NT2/D1 (cell line): ENCODE data around the gene ITGA4.

Experiments used
- SUZ12 ChIP-seq: IDR thresholded peaks from 2 replicates; pipeline ENCODE4 v1.6.1; 2011; ENCODE audit not compliant: insufficient read length, insufficient read depth; ENCODE audit errors: extremely low read depth
- YY1 ChIP-seq: IDR thresholded peaks from 2 replicates; pipeline ENCODE4 v1.6.1; 2011; ENCODE audit not compliant: insufficient read length, insufficient read depth
- ZNF274 ChIP-seq: IDR thresholded peaks from 2 replicates; pipeline ENCODE4 v1.6.1; 2011; ENCODE audit warnings: mild to moderate bottlenecking, low read depth, low read length

DNA sequence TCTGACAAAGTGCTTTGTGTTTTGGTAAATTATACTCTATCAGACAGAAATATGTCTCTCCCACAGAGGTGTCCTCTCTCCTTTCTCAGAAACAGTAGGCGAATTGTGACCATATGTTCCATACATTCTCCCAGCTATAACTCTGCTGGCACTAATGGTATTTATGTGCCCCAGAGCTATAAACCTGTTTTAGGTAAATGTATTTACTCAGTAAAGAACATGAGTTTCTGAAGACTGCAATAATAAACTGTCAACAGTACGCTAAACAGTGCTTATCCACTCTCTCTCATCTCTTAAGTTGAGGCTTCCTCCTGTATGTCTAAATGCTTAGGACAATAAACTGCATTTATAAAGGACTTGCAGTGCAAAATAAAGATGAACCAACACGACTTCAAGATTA lies 58.5 kb downstream of the ITGA4 start:
- TF ChIP-seq ZNF274: no peak
- TF ChIP-seq YY1: no peak
- no peak for TF ChIP-seq SUZ12
